Esophagus muscularis mucosa (tissue), 4 donors: ENCODE measurements around the gene C5AR2. TPM values are rescaled to one million over a fixed set of nuclear protein-coding genes. Genes with fewer than 3 reads are reported as not detected.

Source experiments
- DNase-seq: peaks from one replicate; pipeline ENCODE4 v3.0.0-alpha.2; 2017; ENCODE audit errors: extremely low spot score
- H3K27ac ChIP-seq, 4 donors: fragments of 200-600 bp; sonication (generic); replicated peaks in 1 of 4; 1 replicate in 3 of 4; 2 replicates in 1 of 4; pipeline ENCODE4 v1.5.1; 2016 to 2019; ENCODE audit warnings: mild to moderate bottlenecking in 1 of 4
- H3K27me3 ChIP-seq, 4 donors: fragments of 200-600 bp; sonication (generic); one replicate each; pipeline versions ENCODE4 v1.5.1 to v1.6.0; 2016 to 2019
- H3K36me3 ChIP-seq, 4 donors: fragments of 200-600 bp; sonication (generic); one replicate each; pipeline ENCODE4 v1.5.1; 2016 to 2019
- H3K4me1 ChIP-seq, 4 donors: fragments of 200-600 bp; sonication (generic); one replicate each; pipeline ENCODE4 v1.5.1; 2016 to 2019
- H3K4me3 ChIP-seq, 4 donors: fragments of 200-600 bp; sonication (generic); 1 replicate in 2 of 4; 2 replicates in 2 of 4; pipeline ENCODE4 v1.5.1; 2016 to 2019; ENCODE audit warnings: mild to moderate bottlenecking in 4 of 4, moderate library complexity in 1 of 4
- H3K9me3 ChIP-seq, 4 donors: fragments of 200-600 bp; sonication (generic); 1 replicate in 3 of 4; 2 replicates in 1 of 4; pipeline ENCODE4 v1.5.1; 2016 to 2019
- EP300 ChIP-seq: sonication (generic); formaldehyde crosslinking; IDR thresholded peaks from one replicate; pipeline ENCODE4 v1.6.1; 2017; ENCODE audit warnings: antibody characterized with exemption
- POLR2A ChIP-seq: fragments of 450-650 bp; IDR thresholded peaks from one replicate; pipeline ENCODE4 v1.6.1; 2017; ENCODE audit warnings: antibody characterized with exemption, moderate library complexity, mild to moderate bottlenecking, low read depth
- POLR2AphosphoS5 ChIP-seq, 2 donors: sonication (generic); formaldehyde crosslinking; IDR thresholded peaks; one replicate each; pipeline ENCODE4 v1.6.1; 2017; ENCODE audit warnings: antibody characterized with exemption in 2 of 2
- WGBS: methylation state at CpG from one replicate; pipeline ENCODE4 v1.1.5; 2018; 5-methylcytosine and 5-hydroxymethylcytosine counted together
- intact Hi-C: fragments of 100-400 bp; cut with DNase I; formaldehyde crosslinking; loops from one replicate; pipeline ENCODE4 v1.15.1; 2023
- total RNA-seq, 4 donors: library from RNA; depleted of rRNA; stranded (reverse); fragments of >200 nt; gene quantifications; one replicate each; pipeline versions ENCODE4 v1.1.0 to v1.2.1, GENCODE V29; 2016
- TF ChIP-seq, protein P1 (sequence below), 3 experiments: fragments of 200-600 bp in 2 of 3; fragments of 450-650 bp in 1 of 3; sonication (generic) in 2 of 3; IDR thresholded peaks; one replicate each; pipeline ENCODE4 v1.5.1; 2017 to 2019; ENCODE audit warnings: antibody characterized with exemption in 3 of 3, mild to moderate bottlenecking in 2 of 3, moderate library complexity in 1 of 3

Gene C5AR2
- total RNA-seq, 4 donors from 2014 or later = 0.42 to 4.6 (median 0.72) TPM

DNA sequence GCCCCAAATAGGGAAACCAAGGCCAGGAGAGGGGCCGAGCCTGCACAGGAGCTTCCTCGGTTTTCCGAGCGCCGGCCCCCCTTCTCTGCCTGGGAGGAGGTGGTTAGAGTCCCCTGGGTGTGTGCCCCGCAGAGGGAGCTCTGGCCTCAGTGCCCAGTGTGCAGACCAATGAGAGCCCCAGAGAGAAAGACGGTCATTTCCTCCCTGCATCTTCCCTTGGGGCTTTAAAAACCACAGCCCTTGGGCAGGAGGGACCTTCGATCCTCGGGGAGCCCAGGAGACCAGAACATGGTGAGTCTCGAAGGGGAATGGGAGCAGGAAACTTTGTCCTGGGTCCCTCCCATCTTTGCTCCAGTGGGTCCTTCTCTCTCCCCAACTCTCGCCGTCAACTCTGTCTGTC, 22.4 kb upstream of the C5AR2 start, which contains the start of gene C5AR1:
Gene C5AR1, plus strand, starts transcription at position 254 of the 400 bp plus-strand sequence. Its CDS starts 35 bp downstream, at position 289.
- peaks cover 0 to 44% (median 0%) of the 10 kb centered on the region in 4 donors for H3K27me3 ChIP-seq
- H3K4me3 ChIP-seq = peak within 1 kb of the TSS; percentile 20 to 37 (median 28)
- peak within 1 kb of the TSS in 3 of 4 donors; percentile 16 to 49 (median 31) for H3K27ac ChIP-seq
- no peaks in the 10 kb centered on the region for H3K9me3 ChIP-seq
- DNase-seq = no peak
- no peaks in the 10 kb centered on the region for H3K36me3 ChIP-seq
- intact Hi-C loops = no loop called here
- peaks cover 0 to 21% (median 11%) of the 10 kb centered on the region in 4 donors for H3K4me1 ChIP-seq
- WGBS = 46% methylated on average over 12 of the region's 12 CpGs
- TF ChIP-seq, protein P1, sequence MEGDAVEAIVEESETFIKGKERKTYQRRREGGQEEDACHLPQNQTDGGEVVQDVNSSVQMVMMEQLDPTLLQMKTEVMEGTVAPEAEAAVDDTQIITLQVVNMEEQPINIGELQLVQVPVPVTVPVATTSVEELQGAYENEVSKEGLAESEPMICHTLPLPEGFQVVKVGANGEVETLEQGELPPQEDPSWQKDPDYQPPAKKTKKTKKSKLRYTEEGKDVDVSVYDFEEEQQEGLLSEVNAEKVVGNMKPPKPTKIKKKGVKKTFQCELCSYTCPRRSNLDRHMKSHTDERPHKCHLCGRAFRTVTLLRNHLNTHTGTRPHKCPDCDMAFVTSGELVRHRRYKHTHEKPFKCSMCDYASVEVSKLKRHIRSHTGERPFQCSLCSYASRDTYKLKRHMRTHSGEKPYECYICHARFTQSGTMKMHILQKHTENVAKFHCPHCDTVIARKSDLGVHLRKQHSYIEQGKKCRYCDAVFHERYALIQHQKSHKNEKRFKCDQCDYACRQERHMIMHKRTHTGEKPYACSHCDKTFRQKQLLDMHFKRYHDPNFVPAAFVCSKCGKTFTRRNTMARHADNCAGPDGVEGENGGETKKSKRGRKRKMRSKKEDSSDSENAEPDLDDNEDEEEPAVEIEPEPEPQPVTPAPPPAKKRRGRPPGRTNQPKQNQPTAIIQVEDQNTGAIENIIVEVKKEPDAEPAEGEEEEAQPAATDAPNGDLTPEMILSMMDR (IDR thresholded peaks at IDR 0.05) = no peak
- TF ChIP-seq POLR2AphosphoS5 (IDR thresholded peaks at IDR 0.05) (peak in 1 of 2 donors; percentile 61), POLR2A (peak; percentile 15), EP300 (no peak)

DNA sequence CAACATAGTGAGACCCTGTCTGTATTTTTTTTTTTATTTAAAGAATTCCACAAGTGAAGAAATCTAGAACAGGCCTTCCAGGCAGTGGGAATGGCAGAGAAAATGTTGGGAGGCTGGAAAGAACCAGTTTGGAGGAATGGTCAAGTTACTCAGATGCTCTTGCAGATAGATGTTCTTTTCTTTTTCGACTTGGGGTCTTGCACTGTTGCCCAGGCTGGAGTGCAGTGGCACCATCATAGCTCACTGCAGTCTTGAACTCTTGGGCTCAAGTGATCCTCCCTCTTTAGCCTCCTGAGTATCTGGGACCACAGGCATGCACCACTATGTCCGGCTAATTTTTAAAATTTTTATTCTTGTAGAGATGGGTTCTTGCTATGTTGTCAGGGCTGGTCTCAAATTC, 21.7 kb upstream of the C5AR2 start:
- peaks cover 0 to 17% (median 7%) of the 10 kb centered on the region in 4 donors for H3K4me1 ChIP-seq
- H3K9me3 ChIP-seq = no peaks in the 10 kb centered on the region
- H3K4me3 ChIP-seq = peak overlapping the region; percentile 20 to 37 (median 28)
- H3K27me3 ChIP-seq = peaks cover 0 to 46% (median 0%) of the 10 kb centered on the region in 4 donors
- no peak for DNase-seq
- H3K27ac ChIP-seq = peak overlapping the region in 3 of 4 donors; percentile 16 to 49 (median 31)
- H3K36me3 ChIP-seq = no peaks in the 10 kb centered on the region
- intact Hi-C loops = no loop called here
- TF ChIP-seq EP300 = no peak
- TF ChIP-seq, protein P1 (IDR thresholded peaks at IDR 0.05) = no peak
- no peak for TF ChIP-seq POLR2A
- TF ChIP-seq POLR2AphosphoS5 (IDR thresholded peaks at IDR 0.05) = no peak
- WGBS = 83% methylated on average over 2 of the region's 2 CpGs

DNA sequence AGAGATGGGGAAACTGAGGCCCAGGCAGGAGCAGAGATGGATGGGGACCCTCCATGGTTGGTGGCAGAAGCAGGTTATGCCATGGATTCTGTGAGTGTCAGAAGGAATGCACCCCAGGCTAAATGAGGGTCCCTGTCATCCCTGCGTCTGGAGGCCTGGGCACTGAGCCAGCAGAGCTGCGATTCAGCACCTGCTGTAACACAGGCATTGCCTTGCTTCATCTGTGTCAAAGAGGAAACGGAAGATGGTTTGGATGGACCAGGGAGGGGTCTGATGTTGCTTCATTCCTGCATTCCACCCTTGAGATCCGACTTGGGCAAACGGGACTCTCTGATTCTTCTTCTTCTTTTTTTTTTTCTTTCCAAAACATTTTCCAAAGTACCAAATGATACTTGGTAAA, 21.2 kb upstream of the C5AR2 start:
- peak overlapping the region in 2 of 4 donors; percentile 31 to 49 for H3K27ac ChIP-seq
- WGBS = 11% methylated on average over 5 of the region's 5 CpGs
- H3K9me3 ChIP-seq = no peaks in the 10 kb centered on the region
- peaks cover 0 to 51% (median 0%) of the 10 kb centered on the region in 4 donors for H3K27me3 ChIP-seq
- intact Hi-C loops = no loop called here
- peaks cover 0 to 12% (median 3%) of the 10 kb centered on the region in 4 donors for H3K4me1 ChIP-seq
- H3K4me3 ChIP-seq = peak overlapping the region; percentile 20 to 37 (median 28)
- TF ChIP-seq POLR2AphosphoS5 (IDR thresholded peaks at IDR 0.05) (peak in 1 of 2 donors; percentile 53), EP300 (no peak)
- DNase-seq = no peak
- H3K36me3 ChIP-seq = no peaks in the 10 kb centered on the region

DNA sequence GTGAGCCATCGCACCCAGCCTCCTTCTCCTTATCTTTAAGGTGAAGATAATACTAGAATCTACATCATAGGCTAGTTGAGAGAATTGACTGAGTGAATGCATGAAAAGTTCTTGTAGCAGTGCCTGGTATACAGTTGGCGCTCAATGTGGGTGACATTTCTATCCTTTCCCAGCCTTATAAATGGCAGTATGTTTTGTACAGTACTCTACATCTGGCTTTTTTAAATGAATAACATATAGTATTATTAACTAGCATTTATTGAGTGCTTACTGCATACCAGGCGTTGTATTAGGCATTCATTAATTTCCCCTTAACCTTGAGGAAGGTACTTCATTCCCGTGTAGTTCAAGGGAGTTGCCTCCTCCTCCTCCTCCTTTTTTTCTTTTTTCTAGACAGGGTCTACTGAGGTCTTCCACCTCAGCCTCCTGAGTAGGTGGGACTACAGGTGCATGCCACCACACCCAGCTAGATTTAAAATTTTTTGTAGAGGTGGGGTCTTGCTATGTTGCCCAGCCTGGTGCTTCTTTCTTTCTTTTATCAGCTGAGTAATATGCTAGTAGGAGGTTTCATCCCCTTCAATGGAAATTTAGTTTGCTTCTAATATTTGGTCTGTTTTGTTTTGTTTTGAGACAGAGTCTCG, 19.5 kb upstream of the C5AR2 start:
- H3K36me3 ChIP-seq = no peaks in the 10 kb centered on the region
- no peak overlapping the region for H3K27ac ChIP-seq
- TF ChIP-seq POLR2A (no peak), POLR2AphosphoS5 (IDR thresholded peaks at IDR 0.05) (no peak)
- TF ChIP-seq, protein P1 (IDR thresholded peaks at IDR 0.05) = no peak
- no peaks in the 10 kb centered on the region for H3K9me3 ChIP-seq
- DNase-seq = no peak
- H3K4me3 ChIP-seq = no peak overlapping the region
- WGBS = 90% methylated on average over 5 of the region's 5 CpGs
- peaks cover 0 to 67% (median 0%) of the 10 kb centered on the region in 4 donors for H3K27me3 ChIP-seq
- peaks cover 0 to 10% (median 3%) of the 10 kb centered on the region in 4 donors for H3K4me1 ChIP-seq
- intact Hi-C loops = no loop called here

DNA sequence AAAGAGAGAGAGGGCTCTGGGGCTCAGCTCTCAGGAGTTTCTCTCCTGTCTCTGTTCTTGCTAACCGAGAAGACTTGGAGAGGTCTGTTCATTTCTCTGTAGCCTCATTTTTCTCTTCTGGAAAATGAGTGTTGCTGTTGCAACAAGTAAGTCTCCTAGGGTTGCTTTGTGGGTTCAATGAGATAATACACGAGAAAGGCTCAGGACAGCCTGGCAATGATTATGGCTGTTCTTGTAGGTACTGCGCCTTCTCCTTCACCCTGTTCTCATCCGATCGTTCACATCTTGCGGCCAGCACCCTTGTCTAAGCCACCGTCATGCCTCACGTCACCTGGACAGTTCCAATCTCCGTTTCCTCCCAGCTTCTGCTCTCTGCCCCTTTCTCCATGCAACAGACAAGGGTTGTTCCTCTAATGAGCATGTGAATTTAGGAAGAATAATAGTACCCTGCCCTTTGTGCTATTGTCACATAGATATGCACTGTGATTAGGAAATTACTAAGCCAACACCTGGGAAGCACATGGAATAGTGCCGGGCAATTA, 18.1 kb upstream of the C5AR2 start:
- no peaks in the 10 kb centered on the region for H3K36me3 ChIP-seq
- H3K27me3 ChIP-seq = peaks cover 0 to 76% (median 0%) of the 10 kb centered on the region in 4 donors
- TF ChIP-seq EP300 (no peak), POLR2AphosphoS5 (IDR thresholded peaks at IDR 0.05) (no peak), POLR2A (no peak)
- TF ChIP-seq, protein P1 (IDR thresholded peaks at IDR 0.05) = no peak
- H3K4me1 ChIP-seq = peaks cover 0 to 7% (median 2%) of the 10 kb centered on the region in 4 donors
- no peak overlapping the region for H3K4me3 ChIP-seq
- peak overlapping the region in 1 of 4 donors; percentile 20 for H3K27ac ChIP-seq
- intact Hi-C loops = no loop called here
- no peak for DNase-seq
- WGBS = 80% methylated on average over 10 of the region's 10 CpGs
- no peaks in the 10 kb centered on the region for H3K9me3 ChIP-seq
